Loucy (cell line): Measurements from ENCODE around the gene TSC22D4.

Source experiments
- H2AFZ ChIP-seq: fragments of 200-600 bp; sonication (generic); 2 replicates; pipeline ENCODE4 v1.6.0; 2016; ENCODE audit warnings: antibody characterized with exemption, mild to moderate bottlenecking, low read length, moderate library complexity
- H3F3A ChIP-seq: fragments of 200-600 bp; 2 replicates; pipeline ENCODE4 v1.6.0; 2016; ENCODE audit warnings: antibody characterized with exemption, low read depth, mild to moderate bottlenecking
- H3K27me3 ChIP-seq: fragments of 200-600 bp; sonication (generic); 2 replicates; pipeline ENCODE4 v1.6.1; 2014; ENCODE audit warnings: low read length, mild to moderate bottlenecking; ENCODE audit not compliant: insufficient read depth, poor library complexity, severe bottlenecking
- H3K36me3 ChIP-seq: fragments of 200-600 bp; sonication (generic); 2 replicates; pipeline ENCODE4 v1.6.1; 2016; ENCODE audit warnings: low read length; ENCODE audit not compliant: insufficient read depth
- H3K4me1 ChIP-seq: fragments of 200-600 bp; sonication (generic); 2 replicates; pipeline ENCODE4 v1.5.1; 2014; ENCODE audit warnings: low read length, mild to moderate bottlenecking; ENCODE audit not compliant: insufficient read depth, poor library complexity, severe bottlenecking
- H3K4me2 ChIP-seq: fragments of 200-600 bp; sonication (generic); 2 replicates; pipeline ENCODE4 v1.6.0; 2014; ENCODE audit warnings: antibody characterized with exemption, low read length, low read depth, mild to moderate bottlenecking; ENCODE audit not compliant: poor library complexity, severe bottlenecking
- H3K4me3 ChIP-seq: fragments of 200-600 bp; sonication (generic); 2 replicates; pipeline ENCODE4 v1.5.1; 2014; ENCODE audit warnings: low read length, mild to moderate bottlenecking, mixed read lengths; ENCODE audit not compliant: poor library complexity, severe bottlenecking
- H3K79me2 ChIP-seq: fragments of 200-600 bp; sonication (generic); 2 replicates; pipeline ENCODE4 v1.6.1; 2014; ENCODE audit warnings: low read length; ENCODE audit not compliant: insufficient read depth
- H3K9ac ChIP-seq: fragments of 200-600 bp; sonication (generic); 2 replicates; pipeline ENCODE4 v1.6.0; 2014; ENCODE audit warnings: mild to moderate bottlenecking, low read depth, low read length, moderate library complexity; ENCODE audit not compliant: poor library complexity, severe bottlenecking
- H3K9me2 ChIP-seq: fragments of 200-600 bp; sonication (generic); replicated peaks from 2 replicates; pipeline ENCODE4 v1.6.1; 2016; ENCODE audit warnings: low read depth, low read length, mixed read lengths
- H3K9me3 ChIP-seq: fragments of 200-600 bp; sonication (generic); 2 replicates; pipeline ENCODE4 v1.6.1; 2014; ENCODE audit warnings: mild to moderate bottlenecking, antibody characterized with exemption, low read length, low read depth; ENCODE audit not compliant: insufficient read depth
- H4K20me1 ChIP-seq: fragments of 200-600 bp; sonication (generic); 2 replicates; pipeline ENCODE4 v1.6.0; 2014; ENCODE audit warnings: antibody characterized with exemption, low read length, mild to moderate bottlenecking; ENCODE audit not compliant: insufficient read depth, poor library complexity, severe bottlenecking
- EZH2phosphoT487 ChIP-seq: fragments of 200-600 bp; IDR thresholded peaks from 2 replicates; pipeline ENCODE4 v1.6.1; 2018; ENCODE audit warnings: antibody characterized with exemption, mild to moderate bottlenecking, moderate library complexity, borderline replicate concordance
- TF ChIP-seq, protein P1 (sequence below): fragments of 200-600 bp; sonication (generic); conservative IDR thresholded peaks from 2 replicates; pipeline ENCODE4 v1.5.1; 2014; ENCODE audit warnings: mild to moderate bottlenecking, antibody characterized with exemption, low read length

TSC22D4 gene

DNA sequence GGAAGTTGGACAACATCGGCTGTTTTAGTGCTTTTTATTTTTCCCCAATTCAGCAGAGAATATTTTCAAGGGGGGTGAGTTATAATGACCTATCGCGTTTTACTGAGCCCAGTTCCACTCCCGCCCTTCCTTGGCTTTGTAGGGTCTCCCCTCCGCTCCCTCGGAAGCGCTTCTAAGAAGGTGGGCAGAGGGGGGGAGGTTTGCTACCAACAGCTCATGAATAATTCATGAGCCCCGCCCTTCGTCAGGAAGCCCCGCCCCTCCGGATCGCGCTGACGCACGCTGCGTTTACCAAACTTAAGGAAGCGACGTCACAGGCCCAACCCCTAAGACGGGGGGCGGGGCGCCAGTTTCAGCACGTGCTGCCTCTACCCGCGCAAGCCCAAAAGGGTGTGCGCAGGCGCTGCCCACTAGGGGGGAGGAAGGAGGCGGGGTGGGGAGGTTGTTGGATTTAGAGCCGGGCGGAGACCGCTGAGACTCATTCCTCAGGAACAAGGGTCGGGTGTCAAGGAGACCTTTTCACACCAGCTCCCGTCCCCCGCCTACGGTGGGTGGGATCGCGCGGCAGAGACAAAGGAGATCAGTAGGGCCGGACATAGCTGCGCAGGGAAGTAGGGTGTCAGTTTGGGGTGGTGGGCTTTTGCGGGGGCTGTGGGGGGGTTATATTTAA, 49.9 kb downstream of the TSC22D4 start:
- peaks cover 42% of the 10 kb centered on the region for H3K4me1 ChIP-seq
- TF ChIP-seq, protein P1, sequence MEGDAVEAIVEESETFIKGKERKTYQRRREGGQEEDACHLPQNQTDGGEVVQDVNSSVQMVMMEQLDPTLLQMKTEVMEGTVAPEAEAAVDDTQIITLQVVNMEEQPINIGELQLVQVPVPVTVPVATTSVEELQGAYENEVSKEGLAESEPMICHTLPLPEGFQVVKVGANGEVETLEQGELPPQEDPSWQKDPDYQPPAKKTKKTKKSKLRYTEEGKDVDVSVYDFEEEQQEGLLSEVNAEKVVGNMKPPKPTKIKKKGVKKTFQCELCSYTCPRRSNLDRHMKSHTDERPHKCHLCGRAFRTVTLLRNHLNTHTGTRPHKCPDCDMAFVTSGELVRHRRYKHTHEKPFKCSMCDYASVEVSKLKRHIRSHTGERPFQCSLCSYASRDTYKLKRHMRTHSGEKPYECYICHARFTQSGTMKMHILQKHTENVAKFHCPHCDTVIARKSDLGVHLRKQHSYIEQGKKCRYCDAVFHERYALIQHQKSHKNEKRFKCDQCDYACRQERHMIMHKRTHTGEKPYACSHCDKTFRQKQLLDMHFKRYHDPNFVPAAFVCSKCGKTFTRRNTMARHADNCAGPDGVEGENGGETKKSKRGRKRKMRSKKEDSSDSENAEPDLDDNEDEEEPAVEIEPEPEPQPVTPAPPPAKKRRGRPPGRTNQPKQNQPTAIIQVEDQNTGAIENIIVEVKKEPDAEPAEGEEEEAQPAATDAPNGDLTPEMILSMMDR = no peak
- no peak for TF ChIP-seq EZH2phosphoT487
- H3K9me2 ChIP-seq = no peaks in the 10 kb centered on the region

DNA sequence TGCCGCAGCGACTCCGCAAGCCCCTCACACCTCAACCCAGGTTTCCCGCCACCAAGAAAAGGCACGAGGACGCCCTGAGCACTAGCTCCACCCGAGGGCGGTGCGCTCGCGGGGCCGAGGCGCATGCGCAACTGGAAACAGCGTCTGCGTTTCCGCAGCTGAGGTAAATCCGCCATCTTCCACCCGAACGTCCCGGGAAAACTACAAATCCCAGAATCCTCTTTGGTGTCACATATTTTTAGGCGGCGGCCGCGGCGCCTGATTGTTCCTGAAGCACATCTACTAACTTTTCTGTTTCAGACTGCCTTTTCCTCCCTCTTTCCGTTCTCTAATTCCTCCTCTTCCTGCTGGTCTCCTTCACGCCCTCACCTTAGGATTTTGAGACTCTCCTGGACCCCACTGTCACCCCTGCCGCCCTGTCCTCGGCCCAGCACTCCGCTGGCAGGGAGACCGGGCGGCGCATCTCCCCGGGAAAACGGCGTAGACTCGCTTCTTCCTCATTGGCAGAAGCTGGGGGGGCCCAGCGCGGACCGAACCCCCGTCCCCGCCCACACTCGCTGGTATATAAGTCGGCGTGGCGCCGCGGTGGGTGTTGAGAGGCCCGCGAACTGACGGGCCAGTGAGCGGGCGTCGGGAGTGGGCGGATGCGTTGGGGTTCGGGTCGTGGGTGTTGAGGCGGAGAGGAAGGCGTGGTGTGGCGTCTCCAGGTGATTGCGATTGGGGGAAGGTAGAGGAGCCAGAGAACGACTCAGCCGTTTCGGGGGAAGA, 50.6 kb downstream of the TSC22D4 start, which contains the start of gene ZCWPW1:
TSS of gene ZCWPW1 (minus strand) at position 505 of the 768 bp plus-strand sequence. CDS start 8,054 bp downstream, outside the sequence.
- Histone ChIP-seq H3K36me3 (peaks cover 15% of the 10 kb centered on the region; the same call in 1 of the 2 replicates), H3K9me2 (no peaks in the 10 kb centered on the region), H3K4me1 (peaks cover 35% of the 10 kb centered on the region), H3K27me3 (no peaks in the 10 kb centered on the region), H3K4me3 (peak within 1 kb of the TSS; percentile 85), H3K79me2 (peaks cover 38% of the 10 kb centered on the region), H3F3A (peaks cover 5% of the 10 kb centered on the region; the same call in 1 of the 2 replicates), H2AFZ (peak within 1 kb of the TSS; percentile 80), H3K4me2 (peak within 1 kb of the TSS; percentile 83), H3K9me3 (no peaks in the 10 kb centered on the region), H3K9ac (peak within 1 kb of the TSS; percentile 98), H4K20me1 (peaks cover 31% of the 10 kb centered on the region)
- TF ChIP-seq, protein P1 = no peak
- TF ChIP-seq EZH2phosphoT487 = no peak

More for the DNA sequence above, 49.9 kb downstream of the TSC22D4 start:
- peaks cover 38% of the 10 kb centered on the region for H4K20me1 ChIP-seq
- H3K79me2 ChIP-seq = peaks cover 45% of the 10 kb centered on the region
- peaks cover 23% of the 10 kb centered on the region; the same call in 1 of the 2 replicates for H3K36me3 ChIP-seq
- H3K27me3 ChIP-seq = no peaks in the 10 kb centered on the region
- H3K4me2 ChIP-seq = peak overlapping the region; percentile 83
- no peaks in the 10 kb centered on the region for H3K9me3 ChIP-seq
- peaks cover 5% of the 10 kb centered on the region; the same call in 1 of the 2 replicates for H3F3A ChIP-seq
- peak overlapping the region; percentile 80 for H2AFZ ChIP-seq
- H3K9ac ChIP-seq = peak overlapping the region; percentile 98
- H3K4me3 ChIP-seq = peak overlapping the region; percentile 85

GRCh38 chr7:100427762-100428198, 51.2 kb downstream of the TSC22D4 start:
- no peaks in the 10 kb centered on the region for H3K9me2 ChIP-seq
- H3K9ac ChIP-seq = peak overlapping the region; percentile 98
- peaks cover 26% of the 10 kb centered on the region for H4K20me1 ChIP-seq
- peak overlapping the region; percentile 85 for H3K4me3 ChIP-seq
- peaks cover 5% of the 10 kb centered on the region; the same call in 1 of the 2 replicates for H3F3A ChIP-seq
- H3K36me3 ChIP-seq = peaks cover 9% of the 10 kb centered on the region; the same call in 1 of the 2 replicates
- H3K4me1 ChIP-seq = peaks cover 29% of the 10 kb centered on the region
- TF ChIP-seq EZH2phosphoT487 = no peak
- TF ChIP-seq, protein P1 = no peak
- no peaks in the 10 kb centered on the region for H3K9me3 ChIP-seq
- peak overlapping the region; percentile 69 for H3K4me2 ChIP-seq
- H3K27me3 ChIP-seq = no peaks in the 10 kb centered on the region
- H3K79me2 ChIP-seq = peaks cover 32% of the 10 kb centered on the region
- H2AFZ ChIP-seq = peak overlapping the region; percentile 80
